GM12865 (cell line): ENCODE measurements around the gene LTBP1.

Experiments used
- DNase-seq: peaks from one replicate; pipeline ENCODE4 v3.0.0; 2010; ENCODE audit warnings: low read depth
- H3K4me3 ChIP-seq: 2 replicates; pipeline ENCODE4 v1.5.1; 2011; ENCODE audit warnings: mild to moderate bottlenecking, low read depth, low read length, control low read depth
- TF ChIP-seq, protein P1 (sequence below): IDR thresholded peaks from 2 replicates; pipeline ENCODE4 v1.5.1; 2011; ENCODE audit warnings: low read length, control low read depth, low read depth, inconsistent platforms; ENCODE audit not compliant: insufficient read depth; ENCODE audit errors: missing control alignments

The LTBP1 gene

DNA sequence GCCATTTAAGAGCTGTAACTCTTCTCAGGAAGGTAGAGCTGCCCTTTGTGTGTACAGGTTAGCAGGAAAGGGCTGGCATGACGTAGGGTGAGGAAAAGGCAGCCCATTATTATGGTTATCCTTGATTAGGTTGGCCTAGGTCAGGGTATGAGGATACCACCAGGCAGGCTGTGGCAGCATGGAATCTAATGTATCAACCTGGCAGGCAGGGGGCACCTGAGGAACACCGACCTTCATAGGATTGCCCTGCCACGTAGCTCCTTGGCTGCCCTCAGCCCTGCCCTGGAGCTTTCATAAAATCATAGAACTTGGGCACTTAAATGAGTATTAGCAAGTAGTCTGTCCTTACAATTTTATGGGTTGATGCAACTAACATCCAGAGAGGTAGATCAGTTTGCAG lies 261.6 kb downstream of the LTBP1 start:
- TF ChIP-seq, protein P1, sequence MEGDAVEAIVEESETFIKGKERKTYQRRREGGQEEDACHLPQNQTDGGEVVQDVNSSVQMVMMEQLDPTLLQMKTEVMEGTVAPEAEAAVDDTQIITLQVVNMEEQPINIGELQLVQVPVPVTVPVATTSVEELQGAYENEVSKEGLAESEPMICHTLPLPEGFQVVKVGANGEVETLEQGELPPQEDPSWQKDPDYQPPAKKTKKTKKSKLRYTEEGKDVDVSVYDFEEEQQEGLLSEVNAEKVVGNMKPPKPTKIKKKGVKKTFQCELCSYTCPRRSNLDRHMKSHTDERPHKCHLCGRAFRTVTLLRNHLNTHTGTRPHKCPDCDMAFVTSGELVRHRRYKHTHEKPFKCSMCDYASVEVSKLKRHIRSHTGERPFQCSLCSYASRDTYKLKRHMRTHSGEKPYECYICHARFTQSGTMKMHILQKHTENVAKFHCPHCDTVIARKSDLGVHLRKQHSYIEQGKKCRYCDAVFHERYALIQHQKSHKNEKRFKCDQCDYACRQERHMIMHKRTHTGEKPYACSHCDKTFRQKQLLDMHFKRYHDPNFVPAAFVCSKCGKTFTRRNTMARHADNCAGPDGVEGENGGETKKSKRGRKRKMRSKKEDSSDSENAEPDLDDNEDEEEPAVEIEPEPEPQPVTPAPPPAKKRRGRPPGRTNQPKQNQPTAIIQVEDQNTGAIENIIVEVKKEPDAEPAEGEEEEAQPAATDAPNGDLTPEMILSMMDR: no peak
- DNase-seq: no peak
- H3K4me3 ChIP-seq: no peak overlapping the region

DNA sequence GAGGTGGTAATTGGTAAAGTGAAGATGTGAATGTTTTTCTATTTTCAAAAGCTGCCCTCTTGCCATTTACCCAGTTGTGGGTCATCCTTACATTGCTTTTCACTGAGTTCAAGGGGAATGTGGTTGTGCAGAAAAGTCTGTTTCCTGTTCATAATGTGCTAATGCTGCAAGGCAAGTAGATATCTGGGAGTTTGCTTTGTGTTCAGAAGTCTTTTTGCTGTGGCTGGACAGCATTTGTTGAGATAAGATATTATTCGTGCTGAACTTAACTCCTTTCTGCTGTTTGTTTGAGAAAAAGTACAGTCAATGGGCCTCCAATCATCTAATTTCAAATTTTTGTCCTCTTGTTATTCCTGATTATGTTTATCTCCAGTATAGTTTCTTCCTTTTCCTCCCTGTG lies 263.2 kb downstream of the LTBP1 start:
- TF ChIP-seq, protein P1: no peak
- DNase-seq: no peak
- H3K4me3 ChIP-seq: no peak overlapping the region

DNA sequence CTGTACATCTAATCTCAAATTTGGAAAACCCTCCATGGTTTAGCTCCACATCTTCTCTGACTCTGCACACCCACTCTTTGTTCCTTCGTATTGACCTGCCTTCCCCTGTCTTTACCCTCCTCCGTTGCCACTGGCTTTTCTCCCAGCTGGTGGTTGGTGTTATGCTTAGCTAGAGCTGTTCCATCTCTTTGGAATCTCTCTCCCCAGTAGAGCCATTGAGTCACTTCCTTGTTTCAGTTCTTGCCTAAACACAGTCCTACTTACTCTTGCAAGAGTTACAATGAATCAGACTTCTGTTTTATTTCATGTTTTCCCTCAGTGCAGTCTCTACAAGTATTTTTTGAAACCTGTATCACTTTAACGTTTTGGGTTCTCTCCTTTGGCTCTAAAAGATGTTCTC lies 263.9 kb downstream of the LTBP1 start:
- H3K4me3 ChIP-seq: no peak overlapping the region
- DNase-seq: no peak
- TF ChIP-seq, protein P1: no peak

DNA sequence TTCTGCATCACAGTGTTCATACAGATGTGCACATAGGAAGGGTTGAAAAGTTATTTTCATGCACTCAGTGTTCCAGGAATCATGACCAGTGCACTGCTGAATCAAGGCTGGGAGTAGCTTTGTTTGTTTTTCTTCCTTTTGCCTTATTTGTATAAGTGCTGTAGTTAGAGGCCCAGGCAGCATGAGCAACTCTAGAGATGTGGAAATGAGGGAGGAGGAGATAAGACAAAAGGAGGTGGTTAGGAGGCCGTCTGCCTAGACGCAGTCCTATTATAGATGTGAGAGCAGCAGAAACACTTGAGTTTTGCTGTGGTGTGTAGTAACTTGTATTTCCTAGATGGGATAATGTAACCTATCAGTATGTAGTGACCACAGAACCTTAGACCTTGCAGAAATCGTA lies 265.4 kb downstream of the LTBP1 start:
- TF ChIP-seq, protein P1: no peak
- no peak overlapping the region for H3K4me3 ChIP-seq
- DNase-seq: no peak

DNA sequence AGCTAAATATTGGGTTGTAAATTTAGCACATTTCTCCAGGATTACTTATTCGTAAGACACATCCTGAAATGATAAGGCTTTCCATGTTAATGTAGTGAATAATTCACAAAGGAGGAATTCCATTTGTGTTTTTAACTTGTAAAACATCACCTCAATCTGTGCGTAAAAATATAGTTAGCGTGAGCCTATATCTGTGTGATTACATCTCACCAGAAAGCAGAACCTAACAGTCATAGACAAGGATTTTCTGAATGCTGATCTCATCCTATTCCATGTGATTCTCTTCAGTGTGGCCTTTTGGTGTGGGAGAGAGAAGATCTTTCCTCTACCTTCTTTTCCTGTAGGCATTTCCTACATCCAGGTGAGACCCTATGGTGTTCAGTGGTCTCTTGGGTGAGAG lies 266.5 kb downstream of the LTBP1 start:
- TF ChIP-seq, protein P1: no peak
- H3K4me3 ChIP-seq: no peak overlapping the region
- DNase-seq: no peak

DNA sequence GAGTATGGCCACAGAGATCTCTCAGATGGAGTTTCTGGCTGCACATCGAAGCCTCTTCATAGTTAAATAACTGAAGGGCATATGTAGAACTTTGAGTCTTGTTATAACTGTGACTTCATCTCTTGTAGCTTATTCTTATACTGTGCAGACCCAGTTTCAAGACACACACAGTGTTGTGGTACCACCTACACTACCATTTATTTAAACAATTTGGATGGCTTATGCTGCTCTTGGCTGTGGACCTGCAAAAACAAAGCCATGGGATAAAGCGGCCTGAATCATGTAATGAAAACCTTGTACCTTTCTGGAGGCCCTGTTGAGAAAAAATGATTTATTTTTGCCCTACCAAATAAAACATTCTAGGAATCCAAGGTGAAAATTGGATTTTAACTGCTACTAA lies 266.9 kb downstream of the LTBP1 start:
- no peak overlapping the region for H3K4me3 ChIP-seq
- DNase-seq: no peak
- TF ChIP-seq, protein P1: no peak

DNA sequence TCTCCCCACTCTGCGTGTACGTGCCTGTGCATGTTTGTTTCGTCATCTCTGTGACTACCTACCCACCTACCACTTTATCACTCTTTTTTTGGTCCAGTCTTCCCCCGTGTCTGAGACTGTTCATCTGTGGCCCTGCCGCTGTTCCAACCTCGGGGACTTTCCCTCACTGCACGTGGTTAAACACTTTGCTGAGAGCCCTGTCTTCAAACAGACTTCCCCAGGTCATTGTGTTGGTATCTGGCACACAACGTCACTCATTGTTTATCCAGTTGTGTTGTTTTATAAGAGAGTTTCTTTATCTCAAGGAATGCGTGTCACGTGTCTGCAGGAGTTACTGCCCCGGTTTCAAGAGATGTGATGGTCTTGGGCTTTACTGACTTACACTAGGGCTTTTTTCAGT lies 267.7 kb downstream of the LTBP1 start:
- peak; percentile 3 for DNase-seq
- no peak overlapping the region for H3K4me3 ChIP-seq
- TF ChIP-seq, protein P1: no peak
